Natural killer cell (primary cell): Measurements from ENCODE around the gene NKX6-2. TPM values are rescaled to one million over a fixed set of nuclear protein-coding genes. Genes with fewer than 3 reads are reported as not detected.

Experiments used
- ATAC-seq, 3 donors: fragments of 150-1000 bp in 2 of 3; fragments of 200-7000 bp in 1 of 3; cut with Tn5 transposase; 1 replicate in 1 of 3; 2 replicates in 2 of 3; pipeline ENCODE4 v1.10.0; 2021; ENCODE audit warnings: mild to moderate bottlenecking in 2 of 3, moderate library complexity in 2 of 3
- DNase-seq, 2 donors: peaks; one replicate each; pipeline versions ENCODE4 v3.0.0 to v3.0.0-alpha.2; 2013 to 2021; ENCODE audit warnings: mixed read lengths in 1 of 2
- H3K27ac ChIP-seq: one replicate; pipeline ENCODE4 v1.5.1; 2013; ENCODE audit warnings: mild to moderate bottlenecking, low read length
- H3K27me3 ChIP-seq: one replicate; pipeline ENCODE4 v1.6.1; 2013; ENCODE audit warnings: low read length; ENCODE audit not compliant: control insufficient read depth, insufficient read depth
- H3K36me3 ChIP-seq: one replicate; pipeline ENCODE4 v1.6.1; 2013; ENCODE audit warnings: low read length; ENCODE audit not compliant: control insufficient read depth, insufficient read depth
- H3K4me1 ChIP-seq: one replicate; pipeline ENCODE4 v1.6.1; 2013; ENCODE audit warnings: low read length; ENCODE audit not compliant: control insufficient read depth, insufficient read depth
- H3K4me3 ChIP-seq: one replicate; pipeline ENCODE4 v1.5.1; 2013; ENCODE audit warnings: low read length
- H3K9me3 ChIP-seq: one replicate; pipeline ENCODE4 v1.6.1; 2013; ENCODE audit warnings: low read length; ENCODE audit not compliant: control insufficient read depth, insufficient read depth
- H3K27ac Mint-ChIP-seq, 2 donors: one replicate each; pipeline ENCODE4 v1.8.0; 2022; ENCODE audit warnings: mild to moderate bottlenecking in 2 of 2, mixed read lengths in 2 of 2, moderate library complexity in 1 of 2
- H3K27me3 Mint-ChIP-seq, 2 donors: one replicate each; pipeline ENCODE4 v1.8.0; 2022; ENCODE audit warnings: low read depth in 2 of 2, mixed read lengths in 2 of 2
- H3K36me3 Mint-ChIP-seq: one replicate; pipeline ENCODE4 v1.8.0; 2022; ENCODE audit warnings: mixed read lengths
- H3K4me1 Mint-ChIP-seq, 2 donors: one replicate each; pipeline ENCODE4 v1.8.0; 2022; ENCODE audit warnings: mixed read lengths in 2 of 2
- H3K4me3 Mint-ChIP-seq: one replicate; pipeline ENCODE4 v1.8.0; 2022; ENCODE audit warnings: mild to moderate bottlenecking, moderate library complexity, mixed read lengths
- H3K9me3 Mint-ChIP-seq, 2 donors: one replicate each; pipeline ENCODE4 v1.8.0; 2022; ENCODE audit warnings: mixed read lengths in 2 of 2
- WGBS: methylation state at CpG from one replicate; pipeline ENCODE4 v1.1.7; 2013; ENCODE audit warnings: missing lambda C conversion rate; ENCODE audit not compliant: insufficient coverage; 5-methylcytosine and 5-hydroxymethylcytosine counted together
- intact Hi-C: fragments of 100-400 bp; cut with micrococcal nuclease; formaldehyde crosslinking; loops from one replicate; pipeline ENCODE4 v1.14.2; 2022
- total RNA-seq, 4 donors: library from RNA; stranded (reverse); fragments of 120-200 nt in 1 of 4; gene quantifications; one replicate each; pipeline versions ENCODE4 v1.2.3 to v1.2.4, GENCODE V29; 2013 to 2022
- TF ChIP-seq, protein P1 (sequence below): fragments of 200-600 bp; IDR thresholded peaks from one replicate; pipeline ENCODE4 v1.8.0; 2022; ENCODE audit warnings: antibody characterized with exemption

Gene NKX6-2
- total RNA-seq, 3 donors from 2014 or later (not counting 1 experiment from before 2014, with no cell fraction given), result not detected

DNA sequence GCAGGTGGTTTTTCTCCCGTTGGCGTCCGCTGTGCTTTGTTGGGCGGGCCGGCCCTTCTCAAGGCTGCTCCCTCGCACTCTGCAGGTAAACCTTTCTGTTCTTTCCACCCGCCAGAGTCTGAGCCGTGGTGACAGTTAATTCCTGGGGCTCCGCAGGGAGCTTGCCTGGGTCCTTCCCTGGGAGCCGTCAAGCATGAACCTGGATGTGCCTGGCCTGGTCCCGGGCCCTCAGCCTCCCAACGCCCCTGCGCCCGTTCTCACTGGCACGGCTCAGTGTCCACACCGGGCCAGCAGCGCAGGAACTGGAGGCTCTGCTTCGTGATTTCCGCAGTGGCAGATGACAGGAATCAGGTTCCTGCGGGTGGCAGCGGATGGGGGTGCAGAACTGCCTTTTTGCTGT is 10.9 kb upstream of the NKX6-2 start:
- TF ChIP-seq, protein P1, sequence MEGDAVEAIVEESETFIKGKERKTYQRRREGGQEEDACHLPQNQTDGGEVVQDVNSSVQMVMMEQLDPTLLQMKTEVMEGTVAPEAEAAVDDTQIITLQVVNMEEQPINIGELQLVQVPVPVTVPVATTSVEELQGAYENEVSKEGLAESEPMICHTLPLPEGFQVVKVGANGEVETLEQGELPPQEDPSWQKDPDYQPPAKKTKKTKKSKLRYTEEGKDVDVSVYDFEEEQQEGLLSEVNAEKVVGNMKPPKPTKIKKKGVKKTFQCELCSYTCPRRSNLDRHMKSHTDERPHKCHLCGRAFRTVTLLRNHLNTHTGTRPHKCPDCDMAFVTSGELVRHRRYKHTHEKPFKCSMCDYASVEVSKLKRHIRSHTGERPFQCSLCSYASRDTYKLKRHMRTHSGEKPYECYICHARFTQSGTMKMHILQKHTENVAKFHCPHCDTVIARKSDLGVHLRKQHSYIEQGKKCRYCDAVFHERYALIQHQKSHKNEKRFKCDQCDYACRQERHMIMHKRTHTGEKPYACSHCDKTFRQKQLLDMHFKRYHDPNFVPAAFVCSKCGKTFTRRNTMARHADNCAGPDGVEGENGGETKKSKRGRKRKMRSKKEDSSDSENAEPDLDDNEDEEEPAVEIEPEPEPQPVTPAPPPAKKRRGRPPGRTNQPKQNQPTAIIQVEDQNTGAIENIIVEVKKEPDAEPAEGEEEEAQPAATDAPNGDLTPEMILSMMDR, result no peak

GRCh38 chr10:132793871-132794849 is 8.2 kb upstream of the NKX6-2 start:
- H3K4me1 ChIP-seq, result no peaks in the 10 kb centered on the region
- Mint-ChIP-seq H3K27ac (no peak overlapping the region), H3K4me3 (no peak overlapping the region), H3K27me3 (peaks cover 0 to 11% of the 10 kb centered on the region in 2 donors), H3K9me3 (no peaks in the 10 kb centered on the region), H3K4me1 (no peaks in the 10 kb centered on the region), H3K36me3 (no peaks in the 10 kb centered on the region)
- intact Hi-C loops, result loop anchor here (5.0 kb wide), 1 partner anchor 142 kb away; no protein-coding TSS in a partner anchor
- H3K4me3 ChIP-seq, result no peak overlapping the region
- ATAC-seq (no peak), DNase-seq (no peak)
- 77% methylated on average over 57 of the region's 57 CpGs for WGBS
- no peak overlapping the region for H3K27ac ChIP-seq
- peaks cover 2% of the 10 kb centered on the region for H3K27me3 ChIP-seq
- H3K36me3 ChIP-seq, result no peaks in the 10 kb centered on the region
- TF ChIP-seq, protein P1, result no peak
- no peaks in the 10 kb centered on the region for H3K9me3 ChIP-seq

More for the DNA sequence above, 10.9 kb upstream of the NKX6-2 start:
- Mint-ChIP-seq H3K36me3 (no peaks in the 10 kb centered on the region), H3K27ac (no peak overlapping the region), H3K9me3 (no peaks in the 10 kb centered on the region), H3K4me1 (no peaks in the 10 kb centered on the region), H3K27me3 (peaks cover 0 to 4% of the 10 kb centered on the region in 2 donors), H3K4me3 (no peak overlapping the region)
- intact Hi-C loops, result no loop called here
- WGBS, result 83% methylated on average over 21 of the region's 21 CpGs
- H3K9me3 ChIP-seq, result no peaks in the 10 kb centered on the region
- no peaks in the 10 kb centered on the region for H3K36me3 ChIP-seq
- no peak for DNase-seq
- H3K4me3 ChIP-seq, result no peak overlapping the region
- no peak for ATAC-seq
- H3K27me3 ChIP-seq, result no peaks in the 10 kb centered on the region
- H3K4me1 ChIP-seq, result no peaks in the 10 kb centered on the region
- no peak overlapping the region for H3K27ac ChIP-seq

DNA sequence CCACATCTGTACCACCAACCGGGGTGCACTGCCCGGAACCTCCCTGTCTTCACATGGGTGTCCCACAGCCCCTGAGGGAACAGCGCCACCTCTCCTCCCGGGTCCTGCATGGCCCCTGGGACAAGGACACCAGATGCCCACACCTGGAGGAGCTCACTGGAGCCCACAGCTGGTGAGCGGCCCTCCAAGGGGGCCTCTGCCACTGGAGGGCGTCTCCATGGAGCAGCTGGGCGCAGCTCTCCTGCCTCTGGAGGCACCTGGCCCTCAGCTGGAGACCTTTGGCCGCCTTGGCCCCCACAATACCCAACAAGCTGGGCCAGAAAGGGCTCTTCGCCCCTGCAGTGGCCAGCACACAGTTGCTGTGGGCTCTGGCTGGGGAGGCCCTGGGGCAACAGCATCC is 7.3 kb upstream of the NKX6-2 start:
- H3K4me3 ChIP-seq, result no peak overlapping the region
- no peaks in the 10 kb centered on the region for H3K9me3 Mint-ChIP-seq
- no peaks in the 10 kb centered on the region for H3K36me3 ChIP-seq
- H3K4me1 Mint-ChIP-seq, result no peaks in the 10 kb centered on the region
- H3K27me3 Mint-ChIP-seq, result peaks cover 0 to 13% of the 10 kb centered on the region in 2 donors
- 76% methylated on average over 9 of the region's 9 CpGs for whole genome bisulfite sequencing
- no peak overlapping the region for H3K27ac ChIP-seq
- H3K27ac Mint-ChIP-seq, result no peak overlapping the region
- intact Hi-C loops, result loop anchor here (5.0 kb wide), 1 partner anchor 141 kb away; no protein-coding TSS in a partner anchor
- TF ChIP-seq, protein P1, result no peak
- no peaks in the 10 kb centered on the region for H3K9me3 ChIP-seq
- no peak overlapping the region for H3K4me3 Mint-ChIP-seq
- no peak for DNase-seq
- ATAC-seq, result no peak
- no peaks in the 10 kb centered on the region for H3K36me3 Mint-ChIP-seq
- peaks cover 4% of the 10 kb centered on the region for H3K27me3 ChIP-seq
- H3K4me1 ChIP-seq, result no peaks in the 10 kb centered on the region
